Naive thymus-derived CD4-positive, alpha-beta T cell (primary cell): ENCODE results near the gene ASB4. TPM values are rescaled to one million over a fixed set of nuclear protein-coding genes. Genes with fewer than 3 reads are reported as not detected.
"Not testable (repeated sequence)": the region's sequence is repeated elsewhere in the genome, so short reads cannot be mapped to it uniquely, and the experiment has no call there.

Experiments
- ATAC-seq: fragments of 150-1000 bp; cut with Tn5 transposase; 2 replicates; pipeline ENCODE4 v1.10.0; 2021; ENCODE audit warnings: mild to moderate bottlenecking, moderate library complexity
- CTCF ChIA-PET: fragments of 350-600 bp; sonication (Branson Sonifier 250); formaldehyde crosslinking; loops from one replicate; lab custom pipeline; 2021; ENCODE audit warnings: antibody characterized with exemption; lab: Charles Lee
- POLR2A ChIA-PET: fragments of 350-600 bp; sonication (Branson Sonifier 250); formaldehyde crosslinking; loops from one replicate; lab custom pipeline; 2021; ENCODE audit warnings: antibody characterized with exemption, inconsistent platforms; lab: Charles Lee
- DNase-seq, 9 donors: peaks; one replicate each; pipeline versions ENCODE4 v3.0.0 to v3.0.0-alpha.2; 2020 to 2022; ENCODE audit warnings: mixed read lengths in 1 of 9
- H3K27ac ChIP-seq: one replicate; pipeline ENCODE4 v1.7.0; 2013; ENCODE audit warnings: mild to moderate bottlenecking, low read depth, low read length, moderate library complexity
- H3K27me3 ChIP-seq, 2 donors: one replicate each; pipeline ENCODE4 v1.7.0; 2013; ENCODE audit warnings: low read length in 2 of 2, mild to moderate bottlenecking in 2 of 2, moderate library complexity in 2 of 2; ENCODE audit not compliant: control insufficient read depth in 2 of 2, insufficient read depth in 2 of 2
- H3K36me3 ChIP-seq, 3 experiments: 1 replicate in 2 of 3; 2 replicates in 1 of 3; pipeline ENCODE4 v1.7.0; 2013; ENCODE audit warnings: low read length in 3 of 3, mild to moderate bottlenecking in 3 of 3, moderate library complexity in 1 of 3; ENCODE audit not compliant: insufficient read depth in 3 of 3, control insufficient read depth in 2 of 3
- H3K4me1 ChIP-seq, 2 donors: one replicate each; pipeline ENCODE4 v1.7.0; 2013; ENCODE audit warnings: low read length in 2 of 2, mild to moderate bottlenecking in 2 of 2, moderate library complexity in 1 of 2; ENCODE audit not compliant: control insufficient read depth in 2 of 2, insufficient read depth in 2 of 2
- H3K4me3 ChIP-seq: 2 replicates; pipeline ENCODE4 v1.7.0; 2013; ENCODE audit warnings: mild to moderate bottlenecking, low read length
- H3K9me3 ChIP-seq, 3 experiments: 1 replicate in 2 of 3; 2 replicates in 1 of 3; pipeline ENCODE4 v1.7.0; 2013; ENCODE audit warnings: low read length in 3 of 3; ENCODE audit not compliant: control insufficient read depth in 2 of 3
- H3K27ac Mint-ChIP-seq, 9 donors: one replicate each; pipeline ENCODE4 v1.8.0; 2020 to 2022; ENCODE audit warnings: mixed read lengths in 9 of 9, mild to moderate bottlenecking in 8 of 9, moderate library complexity in 5 of 9, inconsistent platforms in 2 of 9
- H3K27me3 Mint-ChIP-seq, 5 donors: one replicate each; pipeline ENCODE4 v1.8.0; 2021 to 2022; ENCODE audit warnings: mixed read lengths in 5 of 5, mild to moderate bottlenecking in 1 of 5
- H3K36me3 Mint-ChIP-seq, 5 donors: one replicate each; pipeline ENCODE4 v1.8.0; 2020 to 2022; ENCODE audit warnings: mixed read lengths in 5 of 5, mild to moderate bottlenecking in 3 of 5, inconsistent platforms in 1 of 5
- H3K4me1 Mint-ChIP-seq, 7 donors: one replicate each; pipeline ENCODE4 v1.8.0; 2020 to 2022; ENCODE audit warnings: mixed read lengths in 7 of 7, mild to moderate bottlenecking in 3 of 7, inconsistent platforms in 1 of 7
- H3K4me3 Mint-ChIP-seq, 10 donors: one replicate each; pipeline ENCODE4 v1.8.0; 2020 to 2022; ENCODE audit warnings: mild to moderate bottlenecking in 10 of 10, mixed read lengths in 10 of 10, moderate library complexity in 6 of 10, inconsistent platforms in 2 of 10
- H3K9me3 Mint-ChIP-seq, 11 donors: one replicate each; pipeline ENCODE4 v1.8.0; 2020 to 2022; ENCODE audit warnings: mixed read lengths in 11 of 11, mild to moderate bottlenecking in 4 of 11, inconsistent platforms in 1 of 11, moderate library complexity in 1 of 11
- intact Hi-C, 2 donors: fragments of 100-400 bp; cut with micrococcal nuclease; formaldehyde crosslinking; loops; one replicate each; pipeline ENCODE4 v1.15.1; 2023
- polyA plus RNA-seq, 2 donors: library from polyadenylated mRNA; unstranded; fragments of 300-500 nt; fragmentation: Illumina TruSeq; gene quantifications; one replicate each; pipeline ENCODE4 v1.2.3, GENCODE V29; 2021
- total RNA-seq, 6 experiments: library from RNA in 5 of 6; stranded (reverse) in 5 of 6; gene quantifications; 1 replicate in 5 of 6; 2 replicates in 1 of 6; pipeline ENCODE4 v1.2.3 and lab custom pipeline; 2021 to 2026

ASB4 gene
- total and polyA plus RNA-seq, 7 experiments from 2014 or later = not detected

DNA sequence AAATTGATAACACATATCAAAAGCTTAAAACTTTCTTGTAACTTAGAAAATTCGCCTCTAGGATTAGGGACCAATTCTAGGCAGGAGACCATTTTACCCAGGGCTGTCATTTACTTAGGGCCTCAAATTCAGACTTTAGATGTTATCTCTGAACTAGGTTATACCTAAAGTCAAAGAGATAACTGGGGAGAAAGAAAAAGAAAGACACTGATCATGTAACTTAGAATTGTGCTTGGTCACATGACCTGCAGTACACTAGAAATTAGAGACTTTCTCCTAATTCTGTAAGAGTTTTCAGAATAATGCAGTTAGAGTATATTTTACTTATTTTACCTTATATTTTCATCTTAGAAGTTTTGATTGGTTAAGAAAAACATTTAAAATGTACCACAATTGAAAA lies 16.7 kb downstream of the ASB4 start:
- H3K4me3 ChIP-seq = no peak overlapping the region
- Mint-ChIP-seq H3K36me3 (no peaks in the 10 kb centered on the region), H3K27me3 (peaks cover 0 to 13% (median 6%) of the 10 kb centered on the region in 5 donors), H3K4me1 (peaks cover 4 to 29% (median 15%) of the 10 kb centered on the region in 7 donors), H3K27ac (no peak overlapping the region), H3K4me3 (no peak overlapping the region), H3K9me3 (no peaks in the 10 kb centered on the region)
- intact Hi-C loops = no loop called here
- no peaks in the 10 kb centered on the region for H3K27me3 ChIP-seq
- no peaks in the 10 kb centered on the region for H3K36me3 ChIP-seq
- H3K9me3 ChIP-seq = no peaks in the 10 kb centered on the region
- ChIA-PET CTCF (no interaction called here), POLR2A (no interaction called here)
- no peak for DNase-seq
- H3K27ac ChIP-seq = no peak overlapping the region
- H3K4me1 ChIP-seq = no peaks in the 10 kb centered on the region
- no peak for ATAC-seq

DNA sequence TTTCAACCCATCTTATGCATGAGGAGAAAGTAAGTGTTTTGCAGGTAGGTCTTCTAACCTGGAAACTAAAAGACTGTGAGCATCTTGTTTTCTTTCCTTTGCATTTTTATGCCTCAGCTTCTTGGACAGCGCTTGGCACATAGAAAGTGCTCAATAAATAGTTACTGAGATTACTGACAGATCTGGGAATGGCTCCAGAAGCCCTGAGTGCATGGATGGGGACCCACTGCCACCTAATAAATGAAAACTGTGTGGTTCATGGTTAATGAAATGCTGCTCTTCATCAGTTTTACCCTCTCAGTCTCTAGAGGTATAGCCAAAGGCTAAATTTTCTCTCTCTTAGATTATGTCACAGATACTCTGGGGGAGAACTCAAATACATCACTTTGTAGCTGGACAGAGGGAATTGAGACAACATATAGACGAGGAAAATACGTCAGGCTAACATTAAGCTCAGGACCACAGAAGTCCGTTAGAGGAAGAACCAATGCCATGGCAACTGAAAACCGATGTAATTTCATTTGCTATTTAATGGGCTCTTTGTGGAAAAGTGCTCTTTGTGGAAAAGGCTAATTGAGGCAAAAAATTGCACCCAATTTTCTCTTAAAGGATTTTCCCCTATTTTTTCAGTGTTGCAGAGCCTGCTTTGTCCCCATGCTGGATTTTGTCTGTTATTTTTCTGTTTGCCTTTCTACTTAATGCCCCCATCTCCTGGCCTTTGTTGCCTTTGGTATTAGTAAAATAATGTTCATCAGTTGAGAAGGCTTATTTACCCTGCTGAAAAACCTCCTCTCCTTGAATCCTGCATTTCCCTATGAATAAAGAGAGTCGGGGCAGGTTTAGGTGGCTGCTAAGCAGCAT lies 17.8 kb downstream of the ASB4 start:
- no peaks in the 10 kb centered on the region for H3K27me3 ChIP-seq
- no peak overlapping the region for H3K27ac ChIP-seq
- peaks cover 0 to 13% (median 6%) of the 10 kb centered on the region in 5 donors for H3K27me3 Mint-ChIP-seq
- no peak overlapping the region for H3K27ac Mint-ChIP-seq
- no peaks in the 10 kb centered on the region for H3K4me1 ChIP-seq
- no peak overlapping the region for H3K4me3 ChIP-seq
- ATAC-seq = no peak
- no peaks in the 10 kb centered on the region for H3K36me3 ChIP-seq
- POLR2A ChIA-PET = no interaction called here
- intact Hi-C loops = no loop called here
- H3K36me3 Mint-ChIP-seq = no peaks in the 10 kb centered on the region
- DNase-seq = no peak
- H3K9me3 ChIP-seq = no peaks in the 10 kb centered on the region
- H3K9me3 Mint-ChIP-seq = no peaks in the 10 kb centered on the region
- peaks cover 4 to 29% (median 15%) of the 10 kb centered on the region in 7 donors for H3K4me1 Mint-ChIP-seq
- CTCF ChIA-PET = no interaction called here
- no peak overlapping the region for H3K4me3 Mint-ChIP-seq

DNA sequence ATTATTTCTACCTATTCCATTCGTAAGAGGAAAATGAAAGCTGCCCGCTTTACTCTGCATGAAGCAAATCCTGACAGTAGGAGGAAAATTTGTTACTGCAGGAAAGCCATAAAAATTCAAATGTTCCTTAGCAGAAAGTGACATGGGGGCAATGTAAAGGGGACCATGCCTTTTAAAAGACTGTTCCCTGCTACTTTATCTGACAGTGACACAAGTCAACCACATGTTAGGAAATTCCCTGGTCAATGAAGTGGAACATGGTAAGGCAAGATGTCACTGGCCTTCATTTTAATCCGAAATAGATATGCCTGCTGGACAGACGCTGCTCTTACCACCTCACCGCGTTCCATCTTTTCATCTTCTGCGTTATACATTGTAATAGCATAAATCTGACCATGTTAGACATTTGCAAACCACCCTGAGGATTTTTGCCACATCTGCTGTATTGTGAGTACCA lies 18.4 kb downstream of the ASB4 start:
- H3K4me3 Mint-ChIP-seq, H3K36me3 ChIP-seq, H3K4me1 ChIP-seq, intact Hi-C loops, H3K27me3 ChIP-seq, H3K9me3 ChIP-seq, CTCF ChIA-PET, DNase-seq, H3K27ac ChIP-seq, H3K27ac Mint-ChIP-seq, H3K36me3 Mint-ChIP-seq, H3K9me3 Mint-ChIP-seq, ATAC-seq, H3K4me3 ChIP-seq, POLR2A ChIA-PET: not testable (repeated sequence)
- H3K4me1 Mint-ChIP-seq = peaks cover 3 to 28% (median 13%) of the 10 kb centered on the region in 7 donors
- H3K27me3 Mint-ChIP-seq = peaks cover 0 to 10% (median 5%) of the 10 kb centered on the region in 5 donors

DNA sequence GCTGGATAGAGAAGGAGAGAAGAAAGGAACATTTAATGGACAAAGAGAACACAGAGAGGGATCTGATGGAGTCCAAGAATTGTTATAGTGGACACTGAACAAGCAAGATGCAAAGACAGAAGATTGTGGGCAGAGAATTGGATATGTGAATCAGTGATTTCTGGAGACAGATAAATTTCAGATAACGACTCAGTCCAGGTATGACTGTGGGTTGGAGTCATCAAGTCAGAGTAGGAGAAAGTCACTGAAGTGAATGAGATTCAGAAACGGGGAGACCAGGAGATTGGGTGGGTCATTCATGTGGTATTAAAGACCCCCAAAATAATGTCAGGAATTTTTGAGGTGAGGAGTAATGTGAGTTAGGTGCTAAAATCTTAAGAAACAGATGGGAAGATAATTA lies 23.0 kb downstream of the ASB4 start:
- peaks cover 0 to 10% (median under 1%) of the 10 kb centered on the region in 5 donors for H3K27me3 Mint-ChIP-seq
- H3K4me1 Mint-ChIP-seq = peaks cover 0 to 4% (median 0%) of the 10 kb centered on the region in 7 donors
- intact Hi-C loops = no loop called here
- no peaks in the 10 kb centered on the region for H3K36me3 ChIP-seq
- DNase-seq = no peak
- no peaks in the 10 kb centered on the region for H3K27me3 ChIP-seq
- CTCF ChIA-PET = interaction anchor here (0.6 kb wide), 1 partner anchor 73 kb away, joined by 4 read pairs; no protein-coding TSS in a partner anchor
- H3K36me3 Mint-ChIP-seq = no peaks in the 10 kb centered on the region
- no peaks in the 10 kb centered on the region for H3K9me3 ChIP-seq
- no peaks in the 10 kb centered on the region for H3K9me3 Mint-ChIP-seq
- no peaks in the 10 kb centered on the region for H3K4me1 ChIP-seq
- H3K27ac ChIP-seq = no peak overlapping the region
- no peak for ATAC-seq
- no peak overlapping the region for H3K4me3 ChIP-seq
- no peak overlapping the region for H3K27ac Mint-ChIP-seq
- H3K4me3 Mint-ChIP-seq = no peak overlapping the region
- POLR2A ChIA-PET = no interaction called here

DNA sequence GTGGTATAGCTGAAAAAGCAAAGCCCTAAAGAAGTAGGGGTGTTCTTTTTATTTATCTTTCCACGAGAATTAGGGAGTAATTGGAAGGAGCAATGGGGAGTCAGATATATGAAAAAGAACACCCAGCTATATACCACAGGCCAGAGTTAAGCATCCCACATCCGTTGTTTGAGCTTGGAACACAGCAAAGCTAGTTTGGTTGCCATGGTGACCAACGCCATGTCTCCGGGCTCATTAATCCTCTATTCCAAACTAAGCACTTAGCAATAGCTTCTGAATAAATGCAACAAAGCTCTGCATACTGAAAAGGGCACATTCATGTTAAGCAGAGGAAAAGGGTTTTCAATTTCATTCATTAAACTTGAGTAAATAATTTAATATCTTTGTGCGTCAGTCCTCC lies 23.5 kb downstream of the ASB4 start:
- CTCF ChIA-PET = interaction anchor here (0.6 kb wide), 2 partner anchors 73 to 136 kb away, joined by 3 to 4 read pairs; no protein-coding TSS in a partner anchor
- intact Hi-C loops = no loop called here
- DNase-seq (no peak), ATAC-seq (no peak)
- H3K4me1 ChIP-seq = no peaks in the 10 kb centered on the region
- H3K36me3 Mint-ChIP-seq = no peaks in the 10 kb centered on the region
- no peak overlapping the region for H3K27ac ChIP-seq
- H3K4me3 Mint-ChIP-seq = no peak overlapping the region
- H3K27me3 ChIP-seq = no peaks in the 10 kb centered on the region
- peaks cover 0 to 4% (median 0%) of the 10 kb centered on the region in 7 donors for H3K4me1 Mint-ChIP-seq
- H3K9me3 ChIP-seq = no peaks in the 10 kb centered on the region
- no peaks in the 10 kb centered on the region for H3K9me3 Mint-ChIP-seq
- peaks cover 0 to 14% (median 5%) of the 10 kb centered on the region in 5 donors for H3K27me3 Mint-ChIP-seq
- POLR2A ChIA-PET = no interaction called here
- H3K4me3 ChIP-seq = no peak overlapping the region
- H3K27ac Mint-ChIP-seq = no peak overlapping the region
- H3K36me3 ChIP-seq = no peaks in the 10 kb centered on the region

DNA sequence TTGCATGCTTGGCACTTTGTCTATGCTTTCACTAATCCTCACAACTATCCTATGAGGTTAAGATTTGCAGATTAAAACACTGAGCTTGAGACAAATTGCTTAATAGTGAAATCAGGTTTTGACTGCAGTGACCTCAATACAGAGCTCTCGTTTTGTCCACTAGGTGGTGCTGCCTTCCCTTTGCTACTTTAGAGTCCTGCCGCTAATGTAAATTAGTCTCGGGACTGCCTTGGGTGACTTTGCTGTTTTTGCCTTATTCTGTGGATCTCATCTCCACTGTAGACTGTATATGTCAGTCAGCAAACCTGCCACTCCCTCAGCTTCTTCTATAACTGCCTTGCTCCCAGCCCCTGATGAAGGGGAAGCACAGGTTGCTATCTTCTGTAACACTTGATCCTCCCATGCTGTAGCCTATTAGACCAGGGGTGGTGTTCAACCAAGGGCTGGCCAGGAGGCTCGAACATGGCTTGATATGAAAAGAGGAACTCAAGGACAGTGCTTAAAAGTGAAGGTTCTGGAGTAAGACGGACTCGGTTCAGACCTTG lies 26.0 kb downstream of the ASB4 start:
- peak overlapping the region in 1 of 10 donors; percentile 4 for H3K4me3 Mint-ChIP-seq
- no peaks in the 10 kb centered on the region for H3K36me3 ChIP-seq
- no peaks in the 10 kb centered on the region for H3K4me1 ChIP-seq
- peaks cover 0 to 3% (median 0%) of the 10 kb centered on the region in 11 donors for H3K9me3 Mint-ChIP-seq
- intact Hi-C loops = loop anchor here (1.0 to 5.0 kb wide), 3 partner anchors 179 to 361 kb away; no protein-coding TSS in a partner anchor
- peaks cover 0 to 18% (median 16%) of the 10 kb centered on the region in 5 donors for H3K27me3 Mint-ChIP-seq
- H3K27ac Mint-ChIP-seq = no peak overlapping the region
- H3K27ac ChIP-seq = no peak overlapping the region
- H3K9me3 ChIP-seq = no peaks in the 10 kb centered on the region
- H3K4me1 Mint-ChIP-seq = peaks cover 0 to 4% (median 0%) of the 10 kb centered on the region in 7 donors
- ATAC-seq (peak; percentile 87), DNase-seq (peak in 5 of 9 donors; percentile 9 to 43 (median 19))
- H3K4me3 ChIP-seq = no peak overlapping the region
- no peaks in the 10 kb centered on the region for H3K27me3 ChIP-seq
- CTCF ChIA-PET = interaction anchor here (0.6 kb wide), 1 partner anchor 1242 kb away, joined by 3 read pairs; no protein-coding TSS in a partner anchor
- no peaks in the 10 kb centered on the region for H3K36me3 Mint-ChIP-seq
- POLR2A ChIA-PET = no interaction called here
